GM12878 (cell line): ENCODE results near the gene REPIN1. TPM values are rescaled to one million over a fixed set of nuclear protein-coding genes. Genes with fewer than 3 reads are reported as not detected.

Source experiments
- ATF7 ChIP-seq: fragments of 450-650 bp; IDR thresholded peaks from 2 replicates; pipeline ENCODE4 v1.6.1; 2016; ENCODE audit warnings: low read depth, mild to moderate bottlenecking
- CBX3 ChIP-seq: fragments of 200-600 bp; sonication (generic); IDR thresholded peaks from 2 replicates; pipeline ENCODE4 v1.6.1; 2016; ENCODE audit warnings: low read depth, borderline replicate concordance
- ETV6 ChIP-seq, 2 experiments: fragments of 450-650 bp in 1 of 2; IDR thresholded peaks in 1 of 2; conservative IDR thresholded peaks in 1 of 2; 2 replicates each; pipeline ENCODE4 v1.6.1; 2014; ENCODE audit warnings: antibody characterized with exemption in 1 of 2, borderline replicate concordance in 1 of 2, low read depth in 1 of 2, mild to moderate bottlenecking in 1 of 2, moderate library complexity in 1 of 2
- FOS ChIP-seq: IDR thresholded peaks from 3 replicates; pipeline ENCODE4 v1.6.1; 2011; ENCODE audit warnings: borderline replicate concordance; ENCODE audit not compliant: insufficient read length; ENCODE audit errors: extremely low read depth
- FOXM1 ChIP-seq: IDR thresholded peaks from 2 replicates; pipeline ENCODE4 v1.6.1; 2012; ENCODE audit warnings: low read depth, mild to moderate bottlenecking, inconsistent platforms, low read length, moderate library complexity
- GATAD2B ChIP-seq: fragments of 450-650 bp; conservative IDR thresholded peaks from 2 replicates; pipeline ENCODE4 v1.6.1; 2017; ENCODE audit warnings: low read depth, mild to moderate bottlenecking, moderate library complexity
- MTA2 ChIP-seq: fragments of 450-650 bp; IDR thresholded peaks from 2 replicates; pipeline ENCODE4 v1.6.1; 2016; ENCODE audit warnings: low read depth, mild to moderate bottlenecking, moderate library complexity
- MYC ChIP-seq: IDR thresholded peaks from 2 replicates; pipeline ENCODE4 v1.6.1; 2011; ENCODE audit warnings: mild to moderate bottlenecking, low read length, moderate library complexity, inconsistent platforms; ENCODE audit not compliant: insufficient read depth, insufficient replicate concordance, insufficient read length, severe bottlenecking
- NBN ChIP-seq: fragments of 450-650 bp; IDR thresholded peaks from 2 replicates; pipeline ENCODE4 v1.6.1; 2016
- NR2F1 ChIP-seq: fragments of 450-650 bp; conservative IDR thresholded peaks from 2 replicates; pipeline ENCODE4 v1.6.1; 2017; ENCODE audit warnings: mild to moderate bottlenecking
- POLR2AphosphoS2 ChIP-seq: IDR thresholded peaks from 2 replicates; pipeline ENCODE4 v1.6.1; 2011; ENCODE audit warnings: low read depth, mild to moderate bottlenecking, low read length, improper control_type of control experiment, moderate library complexity
- RAD51 ChIP-seq: fragments of 450-650 bp; IDR thresholded peaks from 2 replicates; pipeline ENCODE4 v1.6.1; 2016; ENCODE audit warnings: moderate library complexity, mild to moderate bottlenecking, inconsistent platforms
- RBBP5 ChIP-seq: fragments of 200-600 bp; sonication (generic); conservative IDR thresholded peaks from 2 replicates; pipeline ENCODE4 v1.6.1; 2016
- SMAD1 ChIP-seq: fragments of 450-650 bp; IDR thresholded peaks from 2 replicates; pipeline ENCODE4 v1.6.1; 2018; ENCODE audit warnings: mild to moderate bottlenecking, low read depth; ENCODE audit not compliant: partially characterized antibody
- SMAD5 ChIP-seq: IDR thresholded peaks from 2 replicates; pipeline ENCODE4 v1.6.1; 2016; ENCODE audit warnings: antibody characterized with exemption, low read depth
- SMARCA5 ChIP-seq: fragments of 450-650 bp; IDR thresholded peaks from 2 replicates; pipeline ENCODE4 v1.6.1; 2017; ENCODE audit warnings: mild to moderate bottlenecking
- SP1 ChIP-seq: IDR thresholded peaks from one replicate; pipeline ENCODE4 v1.6.1; 2011; ENCODE audit warnings: low read depth, low read length
- SREBF2 ChIP-seq: IDR thresholded peaks from 2 replicates; pipeline ENCODE4 v1.6.1; 2012; ENCODE audit warnings: mild to moderate bottlenecking, low read length
- WRNIP1 ChIP-seq: IDR thresholded peaks from 2 replicates; pipeline ENCODE4 v1.6.1; 2011; ENCODE audit warnings: low read depth, low read length, improper control_type of control experiment, borderline replicate concordance
- ZNF622 ChIP-seq: fragments of 450-650 bp; IDR thresholded peaks from 2 replicates; pipeline ENCODE4 v1.6.1; 2017; ENCODE audit warnings: mild to moderate bottlenecking, inconsistent platforms
- polyA plus RNA-seq, 11 experiments: library from polyadenylated mRNA; depleted of rRNA in 4 of 11; unstranded in 6 of 11; stranded (reverse) in 5 of 11; fragments of >200 nt; fragmentation: Nextera tagmentation in 4 of 11; fragmentation: Illumina TruSeq in 1 of 11; extraction: Ambion mirVana in 4 of 11; extraction: Trizol in 1 of 11; gene quantifications; 1 replicate in 1 of 11; 2 replicates in 10 of 11; pipeline versions ENCODE4 v1.2.1 to v1.2.3, GENCODE V29; 2011 to 2016; ENCODE audit warnings: inconsistent platforms in 2 of 11, missing spikeins in 2 of 11, low read depth in 1 of 11
- total RNA-seq, 4 experiments: library from RNA; depleted of rRNA in 3 of 4; stranded (reverse); fragments of >200 nt in 3 of 4; fragmentation: Illumina TruSeq in 1 of 4; extraction: Trizol in 1 of 4; gene quantifications; 2 replicates each; pipeline versions ENCODE4 v1.2.1 to v1.2.3, GENCODE V29; 2013 to 2021
- TF ChIP-seq, protein P1 (sequence below): fragments of 450-650 bp; IDR thresholded peaks from 2 replicates; pipeline ENCODE4 v1.6.1; 2017; ENCODE audit warnings: mild to moderate bottlenecking
- TF ChIP-seq, protein P2 (sequence below): fragments of 450-650 bp; IDR thresholded peaks from 2 replicates; pipeline ENCODE4 v1.6.1; 2018; ENCODE audit warnings: mild to moderate bottlenecking, low read depth, moderate library complexity; ENCODE audit not compliant: partially characterized antibody
- TF ChIP-seq, protein P3 (sequence below): IDR thresholded peaks from 2 replicates; pipeline ENCODE4 v1.6.1; 2011; ENCODE audit warnings: borderline replicate concordance, low read depth, mild to moderate bottlenecking, moderate library complexity, low read length; ENCODE audit not compliant: insufficient read depth, poor library complexity, severe bottlenecking

Gene REPIN1
- total and polyA plus RNA-seq, 10 of the 15 experiments (the other 5 are each of a cell fraction or from before 2014, with no cell fraction given): 5.1 to 172 (median 76.9) TPM

DNA sequence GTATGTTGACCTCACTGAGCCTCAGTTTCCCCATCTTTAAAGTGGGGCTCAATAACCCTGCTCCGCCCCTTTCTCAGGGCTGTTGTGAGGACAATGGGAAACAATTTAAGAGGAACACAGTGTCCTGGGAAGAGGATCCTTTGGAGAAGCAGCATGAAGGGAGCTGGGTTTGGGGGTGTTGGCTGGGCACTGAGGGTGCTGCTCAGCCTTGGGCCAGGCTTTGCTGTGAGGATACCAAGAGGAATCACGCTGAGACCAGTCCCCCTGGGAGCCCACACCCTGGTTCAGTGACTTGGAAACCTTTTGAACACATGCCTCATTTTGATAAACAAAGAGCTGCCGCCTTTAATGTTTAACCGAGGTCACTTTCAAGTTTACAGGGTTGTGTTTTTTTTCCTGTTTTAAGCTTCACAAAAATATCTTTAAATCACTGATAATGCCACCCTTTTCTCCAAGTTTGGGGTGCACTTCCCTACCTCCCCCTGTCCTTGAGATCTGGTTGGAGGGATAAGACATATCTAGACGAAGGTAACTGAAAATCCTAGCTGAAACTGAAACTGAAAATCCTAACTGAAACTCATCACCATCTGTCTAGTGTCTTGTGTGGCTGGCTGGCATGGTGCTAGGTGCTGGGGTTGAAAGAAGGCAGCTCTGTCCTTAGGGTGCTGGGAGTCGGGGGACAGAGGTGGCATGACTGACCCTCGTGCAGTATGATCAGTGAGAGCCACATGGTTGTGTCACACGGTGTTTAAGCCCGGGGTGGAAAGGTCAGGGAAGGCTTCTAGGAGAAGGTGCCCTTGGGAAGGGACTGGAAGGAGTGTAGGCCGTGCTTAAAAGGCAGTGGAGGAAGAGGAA lies 38.2 kb downstream of the REPIN1 start (continued):
- TF ChIP-seq CBX3: no peak
- TF ChIP-seq RAD51: no peak
- peak; percentile 69 for TF ChIP-seq NR2F1
- no peak for TF ChIP-seq WRNIP1
- 0 out of 2 replicates have a peak, but pooled peaks have one; percentile 9 for TF ChIP-seq FOXM1
- TF ChIP-seq SREBF2: no peak
- no peak for TF ChIP-seq RBBP5
- TF ChIP-seq NBN: peak; percentile 74
- TF ChIP-seq, protein P1, sequence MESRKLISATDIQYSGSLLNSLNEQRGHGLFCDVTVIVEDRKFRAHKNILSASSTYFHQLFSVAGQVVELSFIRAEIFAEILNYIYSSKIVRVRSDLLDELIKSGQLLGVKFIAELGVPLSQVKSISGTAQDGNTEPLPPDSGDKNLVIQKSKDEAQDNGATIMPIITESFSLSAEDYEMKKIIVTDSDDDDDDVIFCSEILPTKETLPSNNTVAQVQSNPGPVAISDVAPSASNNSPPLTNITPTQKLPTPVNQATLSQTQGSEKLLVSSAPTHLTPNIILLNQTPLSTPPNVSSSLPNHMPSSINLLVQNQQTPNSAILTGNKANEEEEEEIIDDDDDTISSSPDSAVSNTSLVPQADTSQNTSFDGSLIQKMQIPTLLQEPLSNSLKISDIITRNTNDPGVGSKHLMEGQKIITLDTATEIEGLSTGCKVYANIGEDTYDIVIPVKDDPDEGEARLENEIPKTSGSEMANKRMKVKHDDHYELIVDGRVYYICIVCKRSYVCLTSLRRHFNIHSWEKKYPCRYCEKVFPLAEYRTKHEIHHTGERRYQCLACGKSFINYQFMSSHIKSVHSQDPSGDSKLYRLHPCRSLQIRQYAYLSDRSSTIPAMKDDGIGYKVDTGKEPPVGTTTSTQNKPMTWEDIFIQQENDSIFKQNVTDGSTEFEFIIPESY: no peak
- TF ChIP-seq ETV6 (conservative IDR thresholded peaks at IDR 0.05 in 1 of 2, IDR thresholded peaks at IDR 0.05 in 1 of 2; ENCODE audit: borderline replicate concordance in 1 of 2, low read depth in 1 of 2): no peak
- no peak for TF ChIP-seq ZNF622
- TF ChIP-seq, protein P2, sequence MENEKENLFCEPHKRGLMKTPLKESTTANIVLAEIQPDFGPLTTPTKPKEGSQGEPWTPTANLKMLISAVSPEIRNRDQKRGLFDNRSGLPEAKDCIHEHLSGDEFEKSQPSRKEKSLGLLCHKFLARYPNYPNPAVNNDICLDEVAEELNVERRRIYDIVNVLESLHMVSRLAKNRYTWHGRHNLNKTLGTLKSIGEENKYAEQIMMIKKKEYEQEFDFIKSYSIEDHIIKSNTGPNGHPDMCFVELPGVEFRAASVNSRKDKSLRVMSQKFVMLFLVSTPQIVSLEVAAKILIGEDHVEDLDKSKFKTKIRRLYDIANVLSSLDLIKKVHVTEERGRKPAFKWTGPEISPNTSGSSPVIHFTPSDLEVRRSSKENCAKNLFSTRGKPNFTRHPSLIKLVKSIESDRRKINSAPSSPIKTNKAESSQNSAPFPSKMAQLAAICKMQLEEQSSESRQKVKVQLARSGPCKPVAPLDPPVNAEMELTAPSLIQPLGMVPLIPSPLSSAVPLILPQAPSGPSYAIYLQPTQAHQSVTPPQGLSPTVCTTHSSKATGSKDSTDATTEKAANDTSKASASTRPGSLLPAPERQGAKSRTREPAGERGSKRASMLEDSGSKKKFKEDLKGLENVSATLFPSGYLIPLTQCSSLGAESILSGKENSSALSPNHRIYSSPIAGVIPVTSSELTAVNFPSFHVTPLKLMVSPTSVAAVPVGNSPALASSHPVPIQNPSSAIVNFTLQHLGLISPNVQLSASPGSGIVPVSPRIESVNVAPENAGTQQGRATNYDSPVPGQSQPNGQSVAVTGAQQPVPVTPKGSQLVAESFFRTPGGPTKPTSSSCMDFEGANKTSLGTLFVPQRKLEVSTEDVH: peak; percentile 67
- peak; percentile 55; the same call in 1 of the 2 replicates for TF ChIP-seq GATAD2B
- TF ChIP-seq, protein P3, sequence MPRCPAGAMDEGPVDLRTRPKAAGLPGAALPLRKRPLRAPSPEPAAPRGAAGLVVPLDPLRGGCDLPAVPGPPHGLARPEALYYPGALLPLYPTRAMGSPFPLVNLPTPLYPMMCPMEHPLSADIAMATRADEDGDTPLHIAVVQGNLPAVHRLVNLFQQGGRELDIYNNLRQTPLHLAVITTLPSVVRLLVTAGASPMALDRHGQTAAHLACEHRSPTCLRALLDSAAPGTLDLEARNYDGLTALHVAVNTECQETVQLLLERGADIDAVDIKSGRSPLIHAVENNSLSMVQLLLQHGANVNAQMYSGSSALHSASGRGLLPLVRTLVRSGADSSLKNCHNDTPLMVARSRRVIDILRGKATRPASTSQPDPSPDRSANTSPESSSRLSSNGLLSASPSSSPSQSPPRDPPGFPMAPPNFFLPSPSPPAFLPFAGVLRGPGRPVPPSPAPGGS: no peak
- no peak for TF ChIP-seq SMAD5
- peak; percentile 55; the same call in 1 of the 2 replicates for TF ChIP-seq ATF7
- peak; percentile 25 for TF ChIP-seq SMAD1
- no peak for TF ChIP-seq POLR2AphosphoS2
- peak; percentile 68; the same call in 1 of the 2 replicates for TF ChIP-seq MTA2
- no peak for TF ChIP-seq MYC
- no peak for TF ChIP-seq SP1
- TF ChIP-seq FOS: no peak
- TF ChIP-seq SMARCA5: peak; percentile 22; the same call in 1 of the 2 replicates
